Calu3 (cell line): Measurements from ENCODE around the gene FAM217B. TPM values are rescaled to one million over a fixed set of nuclear protein-coding genes. Genes with fewer than 3 reads are reported as not detected.
A peak's percentile ranks its signal among the peaks of the same experiment; 100 is the strongest.

ENCODE experiments used
- BruUV-seq: library from RNA; stranded (reverse); fragments of 400-500 nt; replicated peaks from 2 replicates; lab custom pipeline; 2021; lab: Mats Ljungman, UMichigan
- CTCF ChIA-PET: fragments of 300-600 bp; sonication (Branson Sonifier 250); formaldehyde crosslinking; loops from one replicate; lab custom pipeline; 2022; ENCODE audit warnings: antibody characterized with exemption; lab: Charles Lee
- DNase-seq: peaks from one replicate; pipeline ENCODE4 v3.0.0; 2022
- H3K27ac Mint-ChIP-seq: one replicate; pipeline ENCODE4 v1.8.0; 2022; ENCODE audit warnings: mixed read lengths; ENCODE audit not compliant: unreplicated experiment
- H3K27me3 Mint-ChIP-seq: one replicate; pipeline ENCODE4 v1.8.0; 2022; ENCODE audit warnings: mixed read lengths; ENCODE audit not compliant: unreplicated experiment
- H3K36me3 Mint-ChIP-seq: one replicate; pipeline ENCODE4 v1.8.0; 2022; ENCODE audit warnings: mild to moderate bottlenecking, moderate library complexity, mixed read lengths; ENCODE audit not compliant: insufficient read depth, unreplicated experiment
- H3K4me1 Mint-ChIP-seq: one replicate; pipeline ENCODE4 v1.8.0; 2022; ENCODE audit warnings: mild to moderate bottlenecking, low read depth, mixed read lengths; ENCODE audit not compliant: unreplicated experiment
- H3K4me3 Mint-ChIP-seq: one replicate; pipeline ENCODE4 v1.8.0; 2022; ENCODE audit warnings: mild to moderate bottlenecking, low read depth, moderate library complexity, mixed read lengths; ENCODE audit not compliant: unreplicated experiment
- H3K9me3 Mint-ChIP-seq: one replicate; pipeline ENCODE4 v1.8.0; 2022; ENCODE audit warnings: low read depth, mixed read lengths; ENCODE audit not compliant: unreplicated experiment
- CTCF ChIP-seq: fragments of 200-600 bp; IDR thresholded peaks from one replicate; pipeline ENCODE4 v1.8.0; 2022; ENCODE audit warnings: antibody characterized with exemption; ENCODE audit not compliant: unreplicated experiment
- intact Hi-C: fragments of 100-400 bp; cut with micrococcal nuclease; formaldehyde crosslinking; loops from one replicate; pipeline ENCODE4 v1.10.0; 2022; ENCODE audit not compliant: unreplicated experiment
- total RNA-seq: library from RNA; stranded (reverse); gene quantifications from 2 replicates; pipeline ENCODE4 v1.2.3, GENCODE V29; 2022

The FAM217B gene
- total RNA-seq, 1 experiment from 2014 or later: 34.4 TPM

GRCh38 chr20:59942245-59942644 is 2.1 kb downstream of the FAM217B start:
- peaks cover 52% of the 10 kb centered on the region for H3K36me3 Mint-ChIP-seq
- intact Hi-C loops: loop anchor here (10.0 kb wide), 2 partner anchors 1283 to 1953 kb away; no protein-coding TSS in a partner anchor
- peak overlapping the region; percentile 95 for H3K27ac Mint-ChIP-seq
- no peak for DNase-seq
- peaks cover 25% of the 10 kb centered on the region for H3K4me1 Mint-ChIP-seq
- no peak overlapping the region for H3K4me3 Mint-ChIP-seq
- no peaks in the 10 kb centered on the region for H3K9me3 Mint-ChIP-seq
- CTCF ChIA-PET: no interaction called here
- TF ChIP-seq CTCF: no peak
- no peaks in the 10 kb centered on the region for H3K27me3 Mint-ChIP-seq
- BruUV-seq: no TSS peak

- intact Hi-C loops: loop anchor here (10.0 kb wide), 2 partner anchors 1280 to 1950 kb away; no protein-coding TSS in a partner anchor
- DNase-seq: no peak
- H3K4me1 Mint-ChIP-seq: peaks cover 27% of the 10 kb centered on the region
- H3K27me3 Mint-ChIP-seq: no peaks in the 10 kb centered on the region
- no peak overlapping the region for H3K4me3 Mint-ChIP-seq
- no peak for TF ChIP-seq CTCF
- H3K27ac Mint-ChIP-seq: no peak overlapping the region
- peaks cover 35% of the 10 kb centered on the region for H3K36me3 Mint-ChIP-seq
- CTCF ChIA-PET: interaction anchor here (1.1 kb wide), 1 partner anchor 11 kb away, joined by 4 read pairs; the partner anchor contains the start of gene SYCP2
- no TSS peak for BruUV-seq
- H3K9me3 Mint-ChIP-seq: no peaks in the 10 kb centered on the region
These were observed 4.5 kb downstream of the FAM217B start for GRCh38 chr20:59944726-59945125.

- Mint-ChIP-seq H3K4me3 (no peak overlapping the region), H3K9me3 (no peaks in the 10 kb centered on the region), H3K27me3 (no peaks in the 10 kb centered on the region), H3K36me3 (peaks cover 30% of the 10 kb centered on the region), H3K4me1 (peaks cover 27% of the 10 kb centered on the region), H3K27ac (no peak overlapping the region)
- no peak for DNase-seq
- no peak for TF ChIP-seq CTCF
- intact Hi-C loops: loop anchor here (10.0 kb wide), 2 partner anchors 1280 to 1950 kb away; no protein-coding TSS in a partner anchor
- CTCF ChIA-PET: interaction anchor here (1.1 kb wide), 1 partner anchor 11 kb away, joined by 4 read pairs; the partner anchor contains the start of gene SYCP2
- no TSS peak for BruUV-seq
These were observed 5.0 kb downstream of the FAM217B start for GRCh38 chr20:59945175-59945574.

GRCh38 chr20:59945731-59946130 is 5.5 kb downstream of the FAM217B start:
- H3K4me1 Mint-ChIP-seq: peaks cover 27% of the 10 kb centered on the region

More at GRCh38 chr20:59945731-59946130, 5.5 kb downstream of the FAM217B start:
- no peak overlapping the region for H3K27ac Mint-ChIP-seq
- no TSS peak for BruUV-seq
- peaks cover 25% of the 10 kb centered on the region for H3K36me3 Mint-ChIP-seq
- CTCF ChIA-PET: interaction anchor here (1.7 kb wide), 1 partner anchor 104 kb away, joined by 6 read pairs; no protein-coding TSS in a partner anchor
- H3K27me3 Mint-ChIP-seq: no peaks in the 10 kb centered on the region
- H3K9me3 Mint-ChIP-seq: no peaks in the 10 kb centered on the region
- no peak overlapping the region for H3K4me3 Mint-ChIP-seq
- no peak for DNase-seq
- intact Hi-C loops: loop anchor here (10.0 kb wide), 2 partner anchors 1279 to 1949 kb away; no protein-coding TSS in a partner anchor
- no peak for TF ChIP-seq CTCF
